Measurements from ENCODE around the gene EFCAB11.

EFCAB11 gene

GRCh38 chr14:89861630-89862029 lies 92.9 kb downstream of the EFCAB11 start:
- no peak for DNase-seq

- DNase-seq, result no peak
Observed at GRCh38 chr14:89858089-89858488, 96.4 kb downstream of the EFCAB11 start.

- no peak for DNase-seq
Observed at GRCh38 chr14:89856871-89857345, 97.6 kb downstream of the EFCAB11 start.

GRCh38 chr14:89855961-89856656 lies 98.4 kb downstream of the EFCAB11 start:
- DNase-seq, result no peak

- DNase-seq, result peak; percentile 88
Observed at GRCh38 chr14:89853936-89854693, 100.4 kb downstream of the EFCAB11 start.

GRCh38 chr14:89851106-89851505 lies 103.4 kb downstream of the EFCAB11 start:
- peak; percentile 31 for DNase-seq

GRCh38 chr14:89849931-89850330 lies 104.6 kb downstream of the EFCAB11 start:
- peak; percentile 9 for DNase-seq

- DNase-seq, result no peak
Observed at GRCh38 chr14:89848165-89848564, 106.4 kb downstream of the EFCAB11 start.

- no peak for DNase-seq
Observed at GRCh38 chr14:89845346-89845745, 109.2 kb downstream of the EFCAB11 start.

- DNase-seq, result no peak
Observed at GRCh38 chr14:89844508-89844907, 110.0 kb downstream of the EFCAB11 start.

- DNase-seq, result no peak
Observed at GRCh38 chr14:89842837-89843236, 111.7 kb downstream of the EFCAB11 start.

GRCh38 chr14:89841851-89842250 lies 112.7 kb downstream of the EFCAB11 start:
- DNase-seq, result no peak

GRCh38 chr14:89836830-89837469 lies 117.6 kb downstream of the EFCAB11 start:
- no peak for DNase-seq

GRCh38 chr14:89833661-89834060 lies 120.9 kb downstream of the EFCAB11 start:
- DNase-seq, result no peak

- peak; percentile 56 for DNase-seq
Observed at GRCh38 chr14:89833120-89833532, 121.4 kb downstream of the EFCAB11 start.

GRCh38 chr14:89828471-89829165 lies 125.9 kb downstream of the EFCAB11 start:
- DNase-seq, result no peak

- no peak for DNase-seq
Observed at GRCh38 chr14:89827265-89827664, 127.3 kb downstream of the EFCAB11 start.

- DNase-seq, result no peak
Observed at GRCh38 chr14:89826596-89826995, 127.9 kb downstream of the EFCAB11 start.

- no peak for DNase-seq
Observed at GRCh38 chr14:89823743-89824142, 130.8 kb downstream of the EFCAB11 start.

- no peak for DNase-seq
Observed at GRCh38 chr14:89814126-89814525, 140.4 kb downstream of the EFCAB11 start.

GRCh38 chr14:89813617-89814031 lies 140.9 kb downstream of the EFCAB11 start:
- DNase-seq, result no peak

GRCh38 chr14:89811954-89812575 lies 142.5 kb downstream of the EFCAB11 start:
- DNase-seq, result no peak

GRCh38 chr14:89810101-89810500 lies 144.4 kb downstream of the EFCAB11 start:
- no peak for DNase-seq
